Measurements from ENCODE around the gene KRTAP1-1.
"Not testable (repeated sequence)": the region's sequence is repeated elsewhere in the genome, so short reads cannot be mapped to it uniquely, and the experiment has no call there.

The KRTAP1-1 gene

GRCh38 chr17:41040783-41041571 lies at the start of gene KRTAP1-1:
Gene KRTAP1-1 (minus strand): TSS chr17:41041450. CDS start chr17:41041397, 53 bp downstream.
- DNase-seq (ENCODE audit: low read depth), result not testable (repeated sequence)

DNA sequence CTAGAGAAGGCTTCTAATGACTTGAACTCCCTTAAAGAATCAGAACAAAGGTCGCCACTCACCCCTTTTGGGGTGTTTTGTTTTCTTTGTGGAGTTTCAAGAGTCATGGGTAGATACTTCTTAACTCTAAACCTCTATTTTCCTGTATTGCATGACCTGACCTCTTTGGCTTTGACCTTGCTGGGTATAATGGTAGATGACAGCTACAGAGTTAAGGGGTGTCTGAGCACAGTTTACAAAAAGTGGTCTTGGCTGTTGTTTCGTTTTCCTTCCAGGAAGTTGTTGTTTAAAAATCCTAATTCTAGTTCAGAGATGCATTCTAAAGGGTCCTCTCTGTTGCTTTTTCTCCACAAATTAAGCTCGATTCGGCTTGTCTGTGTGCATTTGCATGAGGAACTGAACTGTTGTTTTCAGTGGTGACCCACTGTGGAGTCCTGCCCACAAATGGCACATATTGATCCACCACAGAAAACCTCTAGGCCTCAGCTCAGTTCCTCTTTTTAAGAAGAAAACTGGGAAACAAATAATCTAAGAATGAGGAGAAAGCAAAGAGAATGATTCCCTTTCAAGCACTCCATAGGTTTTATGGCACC lies 47.6 kb upstream of the KRTAP1-1 start:
- DNase-seq (ENCODE audit: low read depth), result not testable (repeated sequence)

GRCh38 chr17:41084100-41084856 lies 43.0 kb upstream of the KRTAP1-1 start, which contains the start of gene KRTAP4-7:
Gene KRTAP4-7 (plus strand): TSS chr17:41084150. CDS start chr17:41084207, 57 bp downstream.
- DNase-seq (ENCODE audit: low read depth), result not testable (repeated sequence)

GRCh38 chr17:41083427-41083826 lies 42.2 kb upstream of the KRTAP1-1 start:
- DNase-seq (ENCODE audit: low read depth), result not testable (repeated sequence)

- no peak for DNase-seq (ENCODE audit: low read depth)
Observed at GRCh38 chr17:41082626-41083025, 41.4 kb upstream of the KRTAP1-1 start.

DNA sequence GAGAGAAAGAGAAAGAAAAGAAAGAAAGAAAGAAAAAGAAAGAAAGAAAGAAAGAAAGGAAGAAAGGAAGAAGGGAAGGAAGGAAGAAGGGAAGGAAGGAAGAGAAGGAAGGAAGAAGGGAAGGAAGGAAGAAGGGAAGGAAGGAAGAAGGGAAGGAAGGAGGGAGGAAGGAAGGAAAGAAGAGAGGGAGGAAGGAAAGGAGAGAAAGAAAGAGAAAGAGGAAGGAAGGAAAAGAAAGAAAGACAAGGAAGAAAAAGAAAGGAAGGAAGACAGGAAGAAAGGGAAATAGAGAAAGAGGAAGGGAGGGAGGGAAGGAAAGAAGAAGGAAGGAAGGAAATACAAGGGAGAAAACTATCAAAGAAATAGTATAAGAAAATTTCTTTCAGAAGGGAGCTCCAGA lies 35.5 kb upstream of the KRTAP1-1 start:
- no peak for DNase-seq (ENCODE audit: low read depth)

GRCh38 chr17:41073676-41074075 lies 32.4 kb upstream of the KRTAP1-1 start:
- DNase-seq (ENCODE audit: low read depth), result no peak

DNA sequence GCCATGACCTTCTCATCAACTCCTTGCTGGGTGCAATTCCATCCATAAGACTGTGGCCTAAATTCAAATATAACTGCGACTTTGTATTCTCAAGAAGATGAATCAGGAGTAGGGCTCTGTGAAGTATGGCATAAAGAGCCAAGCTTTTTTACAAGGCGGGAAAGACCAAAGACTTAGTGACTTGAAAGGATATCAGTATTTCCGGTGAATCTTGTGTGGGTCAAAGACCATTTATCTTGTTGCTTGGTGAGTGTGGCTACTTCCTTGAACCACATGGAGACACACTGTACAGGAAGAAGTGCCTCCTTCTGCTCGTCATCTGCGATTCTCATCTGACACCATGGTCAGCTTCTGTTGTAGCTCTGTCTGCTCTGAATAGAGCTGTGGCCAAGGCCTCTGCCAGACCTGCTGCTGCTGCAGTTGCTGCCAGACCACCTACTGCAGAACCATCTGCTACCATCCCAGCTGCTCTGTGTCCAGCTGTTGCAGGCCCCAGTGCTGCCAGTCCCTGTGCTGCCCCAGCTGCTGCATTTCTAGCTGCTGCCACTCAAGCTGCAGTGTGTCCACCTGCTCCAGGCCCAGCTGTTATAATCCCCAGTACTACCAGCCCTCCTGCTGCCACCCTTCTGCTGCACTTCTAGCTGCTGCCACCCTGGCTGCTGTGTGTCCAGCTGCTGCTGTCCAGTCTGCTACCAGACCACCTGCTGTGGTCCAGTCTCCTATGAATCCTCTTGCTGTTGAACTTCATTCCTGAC lies 30.5 kb upstream of the KRTAP1-1 start:
- DNase-seq (ENCODE audit: low read depth), result no peak

DNA sequence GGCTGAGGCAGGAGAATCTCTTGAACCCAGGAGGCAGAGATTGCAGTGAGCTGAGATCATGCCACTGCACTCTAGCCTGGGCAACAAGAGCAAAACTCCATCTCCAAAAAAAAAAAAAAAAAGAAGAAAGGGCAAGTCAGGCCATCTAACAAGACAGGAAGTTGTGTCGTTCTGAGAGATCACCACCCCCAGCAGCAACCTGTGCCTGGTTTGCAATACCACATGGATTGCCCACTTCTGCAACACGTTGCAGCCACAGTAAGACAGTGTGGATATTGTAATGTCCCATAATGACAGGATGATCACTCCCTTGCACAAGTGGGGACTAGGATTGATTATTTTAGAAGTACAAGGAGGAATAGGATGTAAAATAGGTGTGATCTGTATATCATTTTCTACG lies 27.8 kb upstream of the KRTAP1-1 start:
- DNase-seq (ENCODE audit: low read depth), result no peak

GRCh38 chr17:41067281-41067680 lies 26.0 kb upstream of the KRTAP1-1 start:
- no peak for DNase-seq (ENCODE audit: low read depth)

DNA sequence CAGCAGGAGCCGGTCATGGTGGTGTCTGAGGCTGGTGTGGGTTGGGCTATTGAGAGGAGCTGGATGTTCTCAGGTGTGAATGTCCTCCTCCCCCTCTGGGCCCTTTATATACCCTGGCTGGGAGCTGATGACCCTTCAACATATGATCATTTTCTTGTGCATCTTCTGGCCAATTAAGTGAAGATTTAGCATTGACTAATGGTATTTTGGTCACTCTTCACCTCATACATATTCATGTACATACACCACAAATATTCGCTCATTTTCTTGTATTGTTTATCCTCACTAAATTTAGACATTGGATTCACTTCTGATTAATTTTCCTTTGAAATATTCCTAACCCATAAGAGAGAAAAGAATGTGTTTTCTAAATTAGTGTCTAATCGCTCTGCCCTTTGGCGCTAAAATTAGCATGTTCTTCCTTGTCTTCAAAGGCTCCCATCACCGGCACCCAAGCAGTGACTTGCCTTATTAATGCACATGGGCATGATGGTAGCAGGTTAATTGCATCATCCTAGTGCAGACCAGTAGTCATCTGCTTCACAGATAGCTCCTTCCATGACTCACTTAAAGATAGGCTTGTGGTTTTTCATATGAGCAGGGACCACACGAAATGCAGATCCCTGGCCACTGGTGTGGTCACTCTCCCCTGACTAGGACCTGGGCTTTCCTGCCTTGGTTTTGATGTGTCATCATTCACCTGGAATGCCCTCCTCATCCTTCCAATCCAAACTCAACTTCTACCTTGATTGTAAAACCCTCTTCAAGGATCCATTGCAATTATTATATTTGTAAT lies 24.8 kb upstream of the KRTAP1-1 start, which contains the start of gene KRTAP2-4:
KRTAP2-4 (minus strand) TSS at position 51 of the 796 bp plus-strand sequence; CDS start at position 17, 34 bp downstream.
- peak; percentile 52 for DNase-seq (ENCODE audit: low read depth)

DNA sequence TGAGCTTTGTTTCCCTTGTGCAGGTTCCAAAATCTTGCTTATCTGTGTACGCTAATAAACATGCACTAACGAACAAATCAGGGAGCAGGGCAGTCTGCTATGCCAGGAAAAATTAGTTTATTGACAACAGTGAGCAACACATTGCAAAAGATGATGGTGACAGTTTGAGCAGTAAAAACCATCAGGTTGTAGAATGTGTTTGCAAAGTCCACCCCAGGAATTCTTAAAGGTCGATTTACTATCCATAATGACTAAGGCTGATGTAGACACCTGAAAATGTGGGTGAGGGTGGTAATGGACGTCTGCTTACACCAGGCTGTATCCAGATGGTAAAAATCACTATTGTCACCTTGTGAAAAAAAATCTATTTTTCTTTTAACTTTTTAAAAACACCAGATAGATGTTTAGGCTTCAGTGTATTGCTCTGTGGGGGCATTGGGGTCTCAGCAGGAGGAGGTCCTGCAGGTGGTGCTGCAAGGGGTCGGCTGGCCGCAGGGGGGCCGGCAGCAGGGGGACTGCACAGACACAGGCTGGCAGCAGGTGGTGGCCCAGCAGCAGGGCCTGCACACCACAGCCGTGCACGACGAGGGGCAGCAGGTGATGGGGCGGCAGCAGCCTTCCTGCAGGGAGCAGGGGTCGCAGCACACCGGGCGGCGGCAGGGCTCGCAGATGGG lies 23.9 kb upstream of the KRTAP1-1 start:
- DNase-seq (ENCODE audit: low read depth), result not testable (repeated sequence)

DNA sequence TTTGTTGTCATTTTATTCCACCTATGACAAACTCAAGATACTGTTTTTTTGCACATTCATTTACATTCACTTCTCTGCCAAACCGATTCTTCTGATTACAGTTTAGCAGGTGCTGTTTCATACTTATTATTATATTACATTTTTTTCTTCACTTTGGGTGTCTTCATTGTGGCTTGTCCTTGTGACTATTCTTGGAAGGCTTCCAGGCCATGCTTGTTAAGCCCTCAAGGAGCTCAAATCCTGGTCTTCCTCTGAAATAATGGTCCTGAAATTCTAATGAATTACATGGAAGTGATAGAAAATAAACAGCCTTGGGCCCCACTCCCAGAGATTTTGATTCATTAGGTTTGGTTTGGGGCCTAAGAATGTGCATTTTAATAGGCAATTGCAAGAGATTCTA lies 23.1 kb upstream of the KRTAP1-1 start:
- no peak for DNase-seq (ENCODE audit: low read depth)

DNA sequence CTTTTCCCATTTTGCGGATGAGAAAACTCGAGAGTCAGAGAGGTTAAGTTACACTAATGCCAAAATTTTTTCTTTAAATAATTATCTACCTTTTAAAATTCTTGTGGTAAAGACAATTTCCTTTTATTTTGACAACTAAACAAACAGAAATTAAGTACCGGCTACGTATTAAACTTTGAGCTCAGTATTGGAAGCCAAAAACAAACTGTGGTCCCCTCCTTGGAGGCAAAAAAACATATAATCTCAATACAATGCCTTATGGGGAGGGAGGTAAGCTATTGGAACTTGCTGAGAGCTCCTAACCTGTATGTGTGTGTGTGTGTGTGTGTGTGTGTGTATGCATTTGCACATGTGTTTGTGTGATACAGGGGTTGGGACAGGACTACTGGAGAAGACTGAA lies 22.2 kb upstream of the KRTAP1-1 start:
- DNase-seq (ENCODE audit: low read depth), result no peak

GRCh38 chr17:41061964-41062363 lies 20.7 kb upstream of the KRTAP1-1 start:
- no peak for DNase-seq (ENCODE audit: low read depth)

- DNase-seq (ENCODE audit: low read depth), result no peak
Observed at GRCh38 chr17:41060052-41060604, 18.9 kb upstream of the KRTAP1-1 start, which contains the start of gene KRTAP2-3. Gene KRTAP2-3 (minus strand): TSS chr17:41060114. CDS start chr17:41060050, 64 bp downstream.

DNA sequence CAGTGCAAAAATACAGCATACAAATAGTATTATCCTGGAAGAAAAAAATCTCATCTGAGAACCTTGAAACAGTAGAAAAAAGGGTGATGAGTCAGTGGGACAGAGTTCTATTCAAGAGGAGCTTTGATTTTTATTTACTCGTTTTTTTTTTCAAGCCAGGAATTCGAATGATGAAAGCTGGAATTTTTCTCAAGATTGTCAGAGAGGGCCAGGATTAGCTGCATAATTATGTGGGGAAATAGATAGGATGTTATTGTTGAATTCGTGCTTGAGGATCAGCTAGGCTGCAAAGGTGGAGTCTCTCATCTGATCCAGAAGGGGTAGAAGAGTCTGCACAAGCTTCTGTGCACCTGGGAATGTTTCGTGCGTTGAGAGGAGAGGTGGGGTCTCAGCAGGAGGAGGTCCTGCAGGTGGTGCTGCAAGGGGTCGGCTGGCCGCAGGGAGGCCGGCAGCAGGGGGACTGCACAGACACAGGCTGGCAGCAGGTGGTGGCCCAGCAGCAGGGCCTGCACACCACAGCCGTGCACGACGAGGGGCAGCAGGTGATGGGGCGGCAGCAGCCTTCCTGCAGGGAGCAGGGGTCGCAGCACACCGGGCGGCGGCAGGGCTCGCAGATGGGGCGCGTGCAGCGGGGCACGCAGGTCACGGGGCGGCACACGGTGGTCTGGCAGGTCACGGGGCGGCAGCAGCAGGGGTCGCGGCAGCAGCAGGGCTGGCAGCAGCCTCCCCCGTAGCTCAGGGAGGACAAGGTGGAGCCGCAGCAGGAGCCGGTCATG lies 18.2 kb upstream of the KRTAP1-1 start:
- not testable (repeated sequence) for DNase-seq (ENCODE audit: low read depth)

DNA sequence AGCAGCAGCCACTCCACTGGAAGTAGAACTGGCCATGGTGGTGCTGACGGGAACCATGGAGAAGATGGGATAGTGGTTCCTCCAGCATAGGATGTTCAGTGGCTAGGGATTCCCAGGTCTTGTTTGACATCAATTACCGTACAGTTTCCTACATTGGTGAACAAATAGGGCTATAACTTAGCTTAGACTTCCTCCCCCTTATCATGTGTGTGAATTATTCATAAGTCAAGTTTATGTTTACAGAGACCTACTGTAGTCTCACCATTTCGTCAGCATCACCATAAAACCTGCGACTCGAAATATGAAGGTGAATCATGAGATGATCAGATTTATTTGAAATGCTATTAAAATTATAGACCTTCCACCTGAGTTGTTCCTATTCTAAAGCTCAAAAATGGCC lies 17.5 kb upstream of the KRTAP1-1 start:
- DNase-seq (ENCODE audit: low read depth), result no peak

DNA sequence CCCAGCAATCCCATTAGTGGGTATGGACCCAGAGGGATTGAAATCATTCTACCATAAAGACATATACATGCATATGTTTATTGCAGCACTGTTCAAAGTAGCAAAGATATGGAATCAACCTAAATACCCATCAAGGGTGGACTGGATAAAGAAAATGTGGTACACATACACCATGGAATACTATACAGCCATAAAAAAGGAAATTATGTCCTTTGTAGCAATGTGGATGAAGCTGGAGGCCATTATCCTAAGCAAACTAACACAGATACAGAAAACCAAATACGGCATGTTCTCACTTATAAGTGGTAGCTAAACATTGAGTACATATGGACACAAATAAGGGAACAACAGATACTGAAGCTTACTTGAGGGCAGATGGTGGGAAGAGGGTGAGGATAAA lies 16.3 kb upstream of the KRTAP1-1 start:
- DNase-seq (ENCODE audit: low read depth), result no peak

Measured in CMK (cell line).